Stimulated activated memory B cell treated with anti-CD40 and anti-IgM and Interleukin-4, amounts not matched to agents 10 μg/mL and 1 μg/mL and 100 μg/mL, for 72 hours (primary cell): ENCODE results near the gene PKLR.
A peak's percentile ranks its signal among the peaks of the same experiment; 100 is the strongest.
"Not testable (repeated sequence)": the region's sequence is repeated elsewhere in the genome, so short reads cannot be mapped to it uniquely, and the experiment has no call there.

Source experiments
- ATAC-seq: fragments of 150-1000 bp; cut with Tn5 transposase; 2 replicates; pipeline ENCODE4 v1.10.0; 2021
- H3K27ac Mint-ChIP-seq: one replicate; pipeline ENCODE4 v1.8.0; 2022; ENCODE audit warnings: mild to moderate bottlenecking, mixed read lengths
- H3K27me3 Mint-ChIP-seq: one replicate; pipeline ENCODE4 v1.8.0; 2022; ENCODE audit warnings: mixed read lengths
- H3K36me3 Mint-ChIP-seq: one replicate; pipeline ENCODE4 v1.8.0; 2022; ENCODE audit warnings: mixed read lengths
- H3K4me1 Mint-ChIP-seq: one replicate; pipeline ENCODE4 v1.8.0; 2022; ENCODE audit warnings: mixed read lengths
- H3K4me3 Mint-ChIP-seq: one replicate; pipeline ENCODE4 v1.8.0; 2022; ENCODE audit warnings: mild to moderate bottlenecking, moderate library complexity, mixed read lengths
- H3K9me3 Mint-ChIP-seq: one replicate; pipeline ENCODE4 v1.8.0; 2022; ENCODE audit warnings: mixed read lengths

The PKLR gene

DNA sequence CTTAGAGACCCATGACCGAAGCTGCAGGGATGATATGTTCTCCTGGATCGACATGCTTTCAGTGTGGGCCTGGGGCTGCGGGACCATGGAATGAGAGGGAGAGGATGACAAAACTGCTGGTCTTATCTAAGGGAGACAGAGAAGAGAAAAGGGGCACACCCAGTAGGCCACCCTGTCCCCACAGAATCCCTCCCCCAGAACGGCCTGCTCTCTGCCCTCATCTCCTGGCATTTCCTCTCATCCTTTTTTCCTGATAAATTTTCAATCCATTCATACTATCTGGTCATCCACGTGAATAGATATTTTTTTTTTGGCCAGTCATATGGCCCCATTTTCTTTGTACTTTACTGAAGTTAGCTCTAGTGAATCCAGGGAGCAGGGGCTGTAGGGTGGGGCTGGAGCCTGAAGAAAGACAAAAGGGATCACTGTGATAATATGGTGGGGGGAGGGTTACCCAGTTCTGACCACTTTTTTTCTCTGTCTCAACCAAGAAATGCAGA, at the start of gene PKLR:
TSS of gene PKLR (minus strand) at position 97 of the 500 bp plus-strand sequence. CDS start at position 54, 43 bp downstream.
- H3K27me3 Mint-ChIP-seq: peaks cover 17% of the 10 kb centered on the region
- no peak for ATAC-seq
- no peaks in the 10 kb centered on the region for H3K36me3 Mint-ChIP-seq
- H3K4me3 Mint-ChIP-seq: no peak within 1 kb of the TSS
- H3K27ac Mint-ChIP-seq: no peak within 1 kb of the TSS
- no peaks in the 10 kb centered on the region for H3K9me3 Mint-ChIP-seq
- peaks cover 7% of the 10 kb centered on the region for H3K4me1 Mint-ChIP-seq

DNA sequence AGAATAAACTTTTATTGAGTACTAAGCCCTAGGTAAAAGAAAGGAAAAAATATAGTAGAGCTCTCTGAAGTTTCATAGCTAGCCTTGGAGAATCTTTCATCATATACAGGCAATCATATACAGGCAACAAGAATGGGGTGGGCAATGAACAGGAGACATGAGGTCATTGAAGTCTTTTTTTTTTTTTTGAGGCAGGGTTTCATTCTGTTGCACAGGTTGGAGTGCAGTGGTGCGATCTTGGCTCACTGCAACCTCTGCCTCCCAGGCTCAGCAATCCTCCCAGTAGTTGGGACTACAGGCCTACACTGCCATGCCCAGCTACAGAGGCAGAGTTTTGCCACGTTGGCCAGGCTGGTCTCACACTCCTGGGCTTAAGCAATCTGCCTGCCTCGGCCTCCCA, 41.6 kb upstream of the PKLR start:
- Mint-ChIP-seq H3K4me3 (no peak overlapping the region), H3K9me3 (no peaks in the 10 kb centered on the region), H3K27me3 (no peaks in the 10 kb centered on the region), H3K27ac (no peak overlapping the region), H3K36me3 (peaks cover 79% of the 10 kb centered on the region), H3K4me1 (no peaks in the 10 kb centered on the region)
- no peak for ATAC-seq

GRCh38 chr1:155339515-155340097, 38.4 kb upstream of the PKLR start:
- Mint-ChIP-seq H3K9me3 (no peaks in the 10 kb centered on the region), H3K36me3 (peaks cover 75% of the 10 kb centered on the region), H3K27me3 (no peaks in the 10 kb centered on the region), H3K27ac (no peak overlapping the region), H3K4me1 (no peaks in the 10 kb centered on the region), H3K4me3 (no peak overlapping the region)
- ATAC-seq: no peak

- no peaks in the 10 kb centered on the region for H3K27me3 Mint-ChIP-seq
- H3K4me3 Mint-ChIP-seq: no peak overlapping the region
- ATAC-seq: no peak
- no peaks in the 10 kb centered on the region for H3K4me1 Mint-ChIP-seq
- H3K27ac Mint-ChIP-seq: no peak overlapping the region
- peaks cover 56% of the 10 kb centered on the region for H3K36me3 Mint-ChIP-seq
- no peaks in the 10 kb centered on the region for H3K9me3 Mint-ChIP-seq
Observed at GRCh38 chr1:155334962-155335361, 33.7 kb upstream of the PKLR start.

DNA sequence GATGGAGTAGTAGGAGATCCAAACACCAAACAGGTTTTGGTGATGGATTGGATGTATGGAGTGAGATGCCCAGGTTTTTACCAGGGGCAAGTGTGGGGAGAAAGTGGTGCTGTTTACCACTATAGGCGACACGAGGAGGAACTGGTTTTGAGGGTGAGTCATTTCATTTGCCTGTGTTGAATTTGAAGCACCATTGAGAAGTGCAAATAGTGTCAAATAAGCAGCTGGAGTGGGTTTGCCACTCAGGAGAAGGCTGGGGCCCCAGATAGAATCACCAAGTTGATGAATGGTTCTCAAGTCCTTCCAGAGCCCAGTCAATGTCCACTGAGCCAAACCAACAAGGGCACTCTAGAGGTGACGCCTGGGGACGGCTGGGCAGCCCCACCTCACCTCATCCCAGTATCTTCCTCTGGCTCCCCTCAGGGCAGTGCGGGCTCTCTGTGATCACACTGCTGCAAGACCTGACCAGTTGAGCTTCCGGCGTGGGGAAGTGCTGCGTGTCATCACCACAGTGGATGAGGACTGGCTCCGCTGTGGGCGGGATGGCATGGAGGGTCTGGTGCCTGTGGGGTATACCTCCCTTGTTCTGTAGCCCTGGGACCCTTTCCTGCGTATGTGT, 28.9 kb upstream of the PKLR start:
- Mint-ChIP-seq H3K36me3 (peaks cover 26% of the 10 kb centered on the region), H3K27me3 (no peaks in the 10 kb centered on the region), H3K27ac (peak overlapping the region; percentile 64), H3K9me3 (no peaks in the 10 kb centered on the region), H3K4me1 (peaks cover 9% of the 10 kb centered on the region), H3K4me3 (no peak overlapping the region)
- ATAC-seq: no peak

DNA sequence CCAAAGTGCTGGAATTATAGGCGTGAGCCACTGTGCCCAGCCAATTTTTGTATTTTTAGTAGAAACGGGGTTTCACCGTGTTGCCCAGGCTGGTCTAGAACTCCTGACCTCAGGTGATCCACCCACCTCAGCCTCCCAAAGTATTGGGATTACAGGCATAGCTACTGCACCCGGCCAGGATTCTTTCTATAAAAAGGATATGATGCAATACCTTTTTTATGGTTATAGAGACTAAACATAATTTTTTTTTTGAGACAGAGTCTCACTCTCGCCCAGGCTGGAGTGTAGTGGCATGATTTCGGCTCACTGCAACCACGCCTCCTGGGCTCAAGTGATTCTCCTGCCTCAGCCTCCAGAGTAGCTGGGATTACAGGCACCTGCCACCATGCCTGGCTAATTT, 27.6 kb upstream of the PKLR start:
- peaks cover 13% of the 10 kb centered on the region for H3K4me1 Mint-ChIP-seq
- not testable (repeated sequence) for H3K4me3 Mint-ChIP-seq, H3K27ac Mint-ChIP-seq, H3K27me3 Mint-ChIP-seq, ATAC-seq, H3K9me3 Mint-ChIP-seq
- H3K36me3 Mint-ChIP-seq: peaks cover 26% of the 10 kb centered on the region

- no peak overlapping the region for H3K27ac Mint-ChIP-seq
- H3K9me3 Mint-ChIP-seq: no peaks in the 10 kb centered on the region
- no peaks in the 10 kb centered on the region for H3K27me3 Mint-ChIP-seq
- no peak overlapping the region for H3K4me3 Mint-ChIP-seq
- ATAC-seq: no peak
- H3K36me3 Mint-ChIP-seq: peaks cover 20% of the 10 kb centered on the region
- H3K4me1 Mint-ChIP-seq: peaks cover 13% of the 10 kb centered on the region
Observed at GRCh38 chr1:155327981-155328380, 26.7 kb upstream of the PKLR start.

GRCh38 chr1:155326631-155327037, 25.4 kb upstream of the PKLR start:
- no peaks in the 10 kb centered on the region for H3K9me3 Mint-ChIP-seq
- H3K27ac Mint-ChIP-seq: no peak overlapping the region
- H3K27me3 Mint-ChIP-seq: no peaks in the 10 kb centered on the region
- peaks cover 23% of the 10 kb centered on the region for H3K4me1 Mint-ChIP-seq
- H3K4me3 Mint-ChIP-seq: no peak overlapping the region
- no peak for ATAC-seq
- H3K36me3 Mint-ChIP-seq: peaks cover 19% of the 10 kb centered on the region

DNA sequence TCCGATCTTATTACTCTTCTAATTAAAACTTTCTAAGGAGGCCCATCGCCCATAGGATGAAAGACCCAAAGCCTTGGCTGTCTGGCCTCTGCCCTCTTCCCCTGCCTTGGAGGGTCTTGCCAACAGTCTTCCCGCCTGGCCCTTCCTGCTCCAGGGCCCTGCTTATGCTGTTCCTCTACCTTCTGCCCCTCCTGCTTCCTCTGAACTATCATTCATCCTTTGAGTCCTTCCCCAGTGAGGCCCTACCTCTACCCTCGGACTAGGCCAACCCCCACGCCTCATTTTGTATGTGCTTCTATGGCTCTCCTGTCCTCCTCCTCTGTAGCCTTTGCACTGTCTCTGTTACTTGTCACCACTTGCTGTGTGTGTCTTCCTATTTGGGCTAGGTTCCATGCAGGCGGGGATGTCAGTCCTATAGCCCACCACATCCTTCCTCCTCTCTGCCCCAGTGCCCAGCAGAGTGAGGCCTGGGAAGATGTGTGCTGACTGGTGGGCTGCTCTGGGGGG, 24.8 kb upstream of the PKLR start:
- Mint-ChIP-seq H3K4me1 (peaks cover 28% of the 10 kb centered on the region), H3K9me3 (no peaks in the 10 kb centered on the region), H3K27ac (peak overlapping the region; percentile 4), H3K27me3 (no peaks in the 10 kb centered on the region), H3K4me3 (peak overlapping the region; percentile 21), H3K36me3 (peaks cover 13% of the 10 kb centered on the region)
- no peak for ATAC-seq

GRCh38 chr1:155325603-155325893, 24.3 kb upstream of the PKLR start:
- H3K27ac Mint-ChIP-seq: peak overlapping the region; percentile 79

DNA sequence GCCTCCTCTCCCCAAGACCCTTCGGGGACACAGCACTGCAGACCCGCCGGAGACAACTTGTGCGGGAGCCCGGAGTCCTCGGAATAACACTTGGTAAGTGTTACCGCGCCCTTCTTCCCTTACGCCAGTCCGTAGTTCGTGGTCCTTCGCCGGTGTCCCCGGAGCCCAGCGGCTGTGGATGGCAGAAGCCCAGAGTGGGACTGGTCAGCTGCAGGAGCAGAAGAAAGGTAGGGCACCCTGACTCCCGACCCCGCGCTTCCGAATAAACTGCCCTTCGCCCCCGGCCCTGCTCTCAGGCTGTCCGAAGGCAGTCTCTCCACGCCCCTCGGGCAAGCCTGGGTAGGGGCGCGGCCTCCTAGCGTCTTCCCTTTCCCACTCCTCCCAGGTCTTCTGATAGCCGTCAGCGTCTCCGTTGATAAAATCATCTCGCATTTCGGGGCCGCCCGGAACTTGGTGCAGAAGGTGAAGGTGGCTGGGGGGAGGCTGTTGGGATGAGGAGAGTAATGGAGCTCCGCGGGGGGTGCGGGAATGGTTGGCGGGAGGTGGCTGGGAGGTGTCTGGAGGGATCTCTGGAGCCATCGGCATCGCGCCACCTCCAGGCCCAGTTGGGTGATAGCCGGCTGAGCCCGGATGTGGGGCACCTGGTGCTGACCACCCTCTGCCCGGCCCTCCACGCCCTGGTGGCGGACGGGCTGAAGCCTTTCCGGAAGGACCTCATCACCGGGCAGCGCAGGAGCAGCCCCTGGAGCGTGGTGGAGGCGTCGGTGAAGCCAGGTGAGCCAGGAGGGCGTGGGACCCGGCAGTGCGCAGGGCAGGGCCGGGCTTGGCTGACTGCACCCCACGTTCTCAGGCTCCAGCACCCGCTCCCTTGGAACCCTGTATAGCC, 23.7 kb upstream of the PKLR start:
- H3K27me3 Mint-ChIP-seq: no peaks in the 10 kb centered on the region
- ATAC-seq: peak; percentile 0
- peak overlapping the region; percentile 79 for H3K27ac Mint-ChIP-seq
- no peaks in the 10 kb centered on the region for H3K9me3 Mint-ChIP-seq
- peaks cover 14% of the 10 kb centered on the region for H3K36me3 Mint-ChIP-seq
- H3K4me3 Mint-ChIP-seq: peak overlapping the region; percentile 84
- peaks cover 40% of the 10 kb centered on the region for H3K4me1 Mint-ChIP-seq

More at GRCh38 chr1:155325603-155325893, 24.3 kb upstream of the PKLR start:
- Mint-ChIP-seq H3K27me3 (no peaks in the 10 kb centered on the region), H3K9me3 (no peaks in the 10 kb centered on the region), H3K4me1 (peaks cover 34% of the 10 kb centered on the region), H3K4me3 (no peak overlapping the region), H3K36me3 (peaks cover 10% of the 10 kb centered on the region)
- no peak for ATAC-seq

GRCh38 chr1:155324037-155324716, 22.9 kb upstream of the PKLR start:
- H3K36me3 Mint-ChIP-seq: peaks cover 21% of the 10 kb centered on the region
- peaks cover 46% of the 10 kb centered on the region for H3K4me1 Mint-ChIP-seq
- H3K27me3 Mint-ChIP-seq: no peaks in the 10 kb centered on the region
- peak; percentile 88 for ATAC-seq
- H3K9me3 Mint-ChIP-seq: no peaks in the 10 kb centered on the region
- peak overlapping the region; percentile 84 for H3K4me3 Mint-ChIP-seq
- peak overlapping the region; percentile 79 for H3K27ac Mint-ChIP-seq

DNA sequence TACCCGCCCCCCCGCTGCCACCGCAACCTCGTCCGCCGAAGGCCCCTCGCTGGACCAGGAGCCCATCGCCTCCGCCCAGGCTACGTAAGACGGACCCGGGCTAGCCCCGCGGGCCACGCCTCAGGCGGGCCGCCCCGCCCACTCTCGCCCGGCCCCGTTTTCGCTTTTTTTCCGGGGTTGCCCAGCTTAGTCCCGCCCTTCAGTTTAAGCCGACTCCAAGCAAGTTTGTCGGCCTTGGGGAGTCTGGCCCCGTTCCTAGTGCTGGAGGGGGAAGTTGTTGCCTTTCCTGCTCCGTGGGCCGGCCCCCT, 22.4 kb upstream of the PKLR start:
- H3K27me3 Mint-ChIP-seq: no peaks in the 10 kb centered on the region
- ATAC-seq: peak; percentile 80
- no peaks in the 10 kb centered on the region for H3K9me3 Mint-ChIP-seq
- H3K36me3 Mint-ChIP-seq: peaks cover 26% of the 10 kb centered on the region
- peak overlapping the region; percentile 79 for H3K27ac Mint-ChIP-seq
- H3K4me1 Mint-ChIP-seq: peaks cover 51% of the 10 kb centered on the region
- H3K4me3 Mint-ChIP-seq: peak overlapping the region; percentile 84

DNA sequence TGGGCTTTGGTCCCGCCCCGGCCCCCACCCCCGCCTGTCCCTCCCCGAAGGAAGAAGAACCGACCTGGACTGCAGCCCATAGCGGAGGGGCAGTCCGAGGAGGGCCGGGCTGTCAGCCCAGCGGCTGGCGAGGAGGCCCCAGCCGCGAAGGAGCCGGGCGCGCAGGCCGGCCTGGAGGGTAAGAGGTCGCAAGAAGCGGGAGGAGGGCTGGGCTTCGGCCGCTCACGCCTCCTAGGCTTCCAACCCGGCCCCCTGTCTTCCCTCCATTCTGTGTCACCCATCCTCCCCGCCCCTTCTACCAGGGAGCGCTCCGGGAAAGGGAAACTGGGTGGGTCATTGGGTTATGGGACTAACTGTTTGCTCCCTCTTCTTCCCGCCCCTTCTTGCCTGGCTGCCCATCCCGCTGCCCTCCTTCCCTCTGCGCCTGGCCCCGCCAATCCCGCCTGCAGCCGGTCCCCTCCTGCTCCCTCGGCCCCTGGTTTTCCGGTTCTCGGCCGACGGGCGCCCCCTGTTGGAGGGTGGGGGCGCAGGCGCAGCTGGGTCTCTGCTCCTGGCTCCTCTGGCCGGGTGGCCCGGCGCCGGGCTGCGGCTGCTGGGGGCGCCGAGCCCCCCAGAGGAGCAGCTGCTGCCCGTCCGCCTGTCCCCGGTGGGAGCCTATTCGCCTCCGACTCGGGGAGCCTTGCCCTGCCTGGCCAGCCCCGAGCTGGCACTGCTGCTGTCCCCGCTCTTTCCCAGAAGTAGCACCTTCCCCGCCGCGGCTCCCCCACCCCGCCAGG, 21.9 kb upstream of the PKLR start:
- Mint-ChIP-seq H3K27ac (peak overlapping the region; percentile 79), H3K27me3 (no peaks in the 10 kb centered on the region), H3K36me3 (peaks cover 30% of the 10 kb centered on the region), H3K4me3 (peak overlapping the region; percentile 84), H3K4me1 (peaks cover 51% of the 10 kb centered on the region), H3K9me3 (no peaks in the 10 kb centered on the region)
- ATAC-seq: peak; percentile 76
